GM12872 (cell line): ENCODE data around the gene DPYD.

Experiments
- CTCF ChIP-seq: IDR thresholded peaks from 3 replicates; pipeline ENCODE4 v1.5.1; 2011; ENCODE audit warnings: low read depth, mild to moderate bottlenecking, low read length, moderate library complexity; ENCODE audit not compliant: insufficient read depth

DPYD gene

DNA sequence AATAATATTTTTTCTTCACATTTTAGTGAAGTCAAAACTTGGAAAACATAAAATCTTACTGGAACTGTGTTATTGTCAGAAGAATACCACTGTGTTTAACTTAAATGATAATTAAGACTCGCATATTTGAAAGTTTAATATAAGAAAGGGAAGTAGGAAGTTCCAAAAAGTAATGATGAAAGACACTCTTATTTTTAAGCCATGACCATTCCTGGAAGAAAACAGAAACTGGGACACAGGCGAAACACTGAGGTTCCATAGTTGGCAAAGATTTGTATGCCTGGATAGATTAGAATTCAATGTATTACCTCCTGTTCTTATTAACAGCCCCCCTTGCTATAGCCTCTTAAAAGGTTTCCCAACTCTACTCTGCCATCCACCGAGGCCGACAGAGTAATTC is 271.2 kb downstream of the DPYD start:
- no peak for TF ChIP-seq CTCF

- TF ChIP-seq CTCF = no peak
Observed at GRCh38 chr1:97647776-97648175, 273.1 kb downstream of the DPYD start.

- no peak for TF ChIP-seq CTCF
Observed at GRCh38 chr1:97646071-97646470, 274.8 kb downstream of the DPYD start.

DNA sequence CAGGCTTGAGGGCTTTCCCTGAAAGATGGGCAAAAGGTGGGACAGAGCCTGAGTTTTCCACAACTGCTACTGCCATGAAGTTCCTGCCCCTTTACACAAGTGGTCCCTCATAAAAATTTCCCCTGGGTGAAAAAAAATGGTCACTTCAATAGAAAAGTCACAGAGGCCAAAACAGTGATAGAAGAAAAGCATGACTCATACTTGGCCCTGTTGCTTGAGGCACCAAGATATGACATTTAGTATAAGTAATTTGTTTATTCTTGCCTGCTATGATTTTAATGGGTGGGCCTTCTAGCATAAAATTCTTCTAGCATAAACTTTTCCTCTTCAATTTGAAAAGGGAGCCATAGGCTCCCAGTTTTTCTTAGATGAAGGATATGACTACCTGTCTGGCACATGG is 280.2 kb downstream of the DPYD start:
- TF ChIP-seq CTCF = no peak

DNA sequence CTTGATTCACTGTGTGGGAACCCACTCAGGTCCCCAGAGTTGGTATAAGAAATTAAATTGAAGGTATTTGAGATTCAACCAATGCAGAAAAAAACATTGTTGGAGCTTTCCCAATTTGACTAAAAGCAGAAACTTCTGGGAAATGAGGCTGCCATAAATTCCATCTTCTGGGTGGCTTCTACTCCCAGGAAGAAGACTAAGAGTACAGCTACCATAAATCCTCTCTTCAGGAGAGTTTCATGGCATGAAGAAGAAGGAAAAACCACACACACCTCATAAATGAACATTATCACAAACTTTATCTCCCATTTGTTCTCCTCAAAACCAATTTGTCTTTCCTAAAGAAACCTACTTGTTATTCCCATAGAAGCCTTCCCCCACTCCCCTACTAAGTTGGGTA is 283.9 kb downstream of the DPYD start:
- TF ChIP-seq CTCF = no peak

DNA sequence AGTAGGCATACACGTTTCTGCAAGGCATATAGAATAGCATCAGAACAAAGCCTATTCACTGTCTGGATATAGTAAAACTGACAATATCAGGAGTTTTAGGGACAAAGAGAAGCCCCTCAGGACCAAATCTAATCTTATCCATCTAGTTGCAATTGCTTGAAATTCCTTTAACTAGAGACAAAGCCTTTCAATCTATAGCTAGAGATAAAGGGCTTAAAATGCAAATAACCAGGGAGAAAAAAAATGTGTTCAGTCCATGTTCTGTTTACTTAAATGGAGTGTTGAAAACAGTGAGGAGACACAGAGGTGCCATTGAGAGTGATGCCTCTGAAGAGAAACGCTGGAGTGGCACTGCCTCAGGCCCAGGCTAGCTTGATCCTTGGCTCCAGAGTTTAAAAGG is 286.1 kb downstream of the DPYD start:
- TF ChIP-seq CTCF = no peak

DNA sequence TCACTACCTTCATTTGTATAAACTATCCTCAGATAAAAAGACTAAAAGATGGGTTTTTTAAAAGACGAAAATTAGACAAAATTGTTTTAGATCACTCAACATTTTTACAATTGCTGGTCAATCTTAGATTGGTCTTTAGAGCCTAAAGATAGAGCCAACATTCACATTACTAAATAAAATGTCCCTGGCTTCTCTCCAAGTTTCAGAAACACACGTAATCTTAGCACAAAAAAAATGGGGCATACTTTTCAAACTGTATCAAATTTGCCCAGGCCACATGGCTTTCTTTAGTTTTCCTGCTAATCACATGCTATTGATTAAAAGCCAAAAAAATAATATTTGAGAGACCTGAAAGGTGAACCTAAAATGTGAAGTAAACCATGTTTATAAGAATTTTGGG is 288.1 kb downstream of the DPYD start:
- TF ChIP-seq CTCF = no peak

GRCh38 chr1:97632075-97632474 is 288.8 kb downstream of the DPYD start:
- TF ChIP-seq CTCF = no peak
